ENCODE data around the gene EBF4.
A peak's percentile ranks its signal among the peaks of the same experiment; 100 is the strongest.
"Not testable (repeated sequence)": the region's sequence is repeated elsewhere in the genome, so short reads cannot be mapped to it uniquely, and the experiment has no call there.

Gene EBF4

GRCh38 chr20:2673453-2673852 is 19.1 kb upstream of the EBF4 start:
- no peak for DNase-seq (ENCODE audit: low spot score)

DNA sequence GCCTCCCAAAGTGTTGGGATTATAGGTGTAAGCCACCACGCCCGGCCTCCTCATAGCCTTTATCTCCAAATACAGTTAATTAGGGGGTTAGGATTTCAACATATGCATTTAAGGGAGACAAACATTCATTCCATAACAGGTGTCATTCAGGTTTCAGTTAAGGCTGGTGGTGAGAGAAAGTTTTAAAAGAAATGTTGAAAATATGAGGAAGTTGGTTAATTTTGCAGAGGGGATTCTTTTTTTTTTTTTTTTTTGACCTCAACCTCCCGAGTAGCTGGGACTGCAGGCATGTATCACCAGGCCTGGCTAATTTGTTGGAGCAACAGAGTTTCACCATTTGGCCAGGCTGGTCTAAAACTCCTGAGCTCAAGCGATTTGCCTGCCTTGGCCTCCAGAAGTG is 12.5 kb upstream of the EBF4 start:
- DNase-seq (ENCODE audit: low spot score): no peak

DNA sequence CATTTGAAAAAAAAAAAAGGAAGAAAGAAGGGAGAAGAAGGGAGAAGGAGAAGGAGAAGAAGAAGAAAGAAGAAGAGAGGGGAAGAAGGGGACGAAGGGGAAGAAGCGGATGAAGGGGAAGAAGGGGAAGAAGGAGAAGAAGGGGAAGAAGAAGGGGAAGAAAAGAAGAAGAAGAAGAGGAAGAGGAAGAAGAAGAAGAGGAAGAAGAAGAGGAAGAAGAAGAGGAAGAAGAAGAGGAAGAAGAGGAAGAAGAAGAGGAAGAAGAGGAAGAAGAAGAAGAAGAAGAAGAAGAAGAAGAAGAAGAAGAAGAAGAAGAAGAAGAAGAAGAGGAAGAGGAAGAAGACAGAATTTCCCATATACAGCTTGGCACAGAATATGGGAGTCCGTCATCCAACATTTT is 10.5 kb upstream of the EBF4 start:
- DNase-seq (ENCODE audit: low spot score): not testable (repeated sequence)

DNA sequence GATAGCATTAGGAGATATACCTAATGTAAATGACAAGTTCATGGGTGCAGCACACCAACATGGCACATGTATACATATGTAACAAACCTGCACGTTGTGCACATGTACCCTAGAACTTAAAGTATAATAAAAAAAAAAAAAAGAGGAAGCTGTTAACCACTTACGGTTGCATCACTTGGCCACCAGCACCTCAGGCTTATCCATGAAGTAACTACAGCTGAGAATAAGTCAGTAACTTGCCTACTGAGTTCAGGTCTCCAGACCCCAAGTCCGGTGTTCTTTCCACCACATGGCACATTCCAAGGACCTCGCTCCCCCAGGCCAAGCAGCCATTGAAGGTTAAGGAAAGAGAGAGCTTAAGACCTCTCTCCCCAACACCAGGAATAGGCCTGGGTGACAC is 7.8 kb upstream of the EBF4 start:
- not testable (repeated sequence) for DNase-seq (ENCODE audit: low spot score)

- no peak for DNase-seq (ENCODE audit: low spot score)
Observed at GRCh38 chr20:2687514-2687913, 5.1 kb upstream of the EBF4 start.

DNA sequence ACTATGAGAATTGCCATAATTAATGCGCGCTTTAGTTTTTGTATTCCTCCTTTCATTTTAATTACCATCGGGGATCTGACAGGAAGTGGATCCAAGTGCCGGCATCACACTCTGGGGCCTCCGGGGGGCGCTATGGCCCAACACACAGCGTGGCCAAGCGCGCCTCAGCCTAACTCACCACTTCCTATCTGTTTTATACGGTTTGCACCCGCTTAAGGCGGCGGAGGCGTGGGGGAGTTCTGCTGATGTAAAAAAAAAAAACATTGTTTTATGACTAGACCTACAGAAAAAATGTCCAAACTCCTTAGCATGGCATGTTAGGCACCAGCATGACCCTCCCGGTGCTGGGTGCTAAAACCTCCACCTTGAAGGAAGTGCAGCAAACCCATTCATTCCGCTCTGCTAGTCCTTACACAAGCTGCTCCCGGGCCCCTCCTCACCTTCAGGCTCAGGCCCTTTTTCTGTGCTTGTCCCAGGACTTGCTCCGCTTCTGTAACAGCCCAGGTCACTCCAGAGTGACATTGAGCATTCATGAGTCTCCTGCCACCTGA is 4.5 kb upstream of the EBF4 start:
- peak; percentile 46 for DNase-seq (ENCODE audit: low spot score)

GRCh38 chr20:2690213-2690612 is 2.4 kb upstream of the EBF4 start:
- DNase-seq (ENCODE audit: low spot score): no peak

DNA sequence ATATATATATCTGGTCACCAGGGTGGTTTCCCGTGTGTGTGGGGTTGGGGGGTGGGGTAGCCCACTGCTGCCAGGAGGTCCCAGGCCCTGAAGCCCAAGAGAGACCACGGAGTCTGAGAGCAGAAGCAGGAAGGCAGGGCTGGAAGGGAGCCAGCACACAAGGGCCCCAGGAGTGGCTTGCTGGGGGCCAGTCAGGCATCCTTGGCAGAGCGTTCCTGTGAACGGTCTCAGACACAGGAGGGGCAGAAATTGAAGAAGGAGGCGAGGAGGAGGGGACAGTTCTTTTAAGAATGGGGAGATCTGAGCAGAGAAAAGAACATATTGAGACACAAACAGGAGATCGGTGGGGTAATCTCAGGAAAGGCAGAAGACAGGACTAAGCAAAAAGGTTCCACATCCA is 1.9 kb upstream of the EBF4 start:
- DNase-seq (ENCODE audit: low spot score): no peak

GRCh38 chr20:2691127-2691526 is 1.5 kb upstream of the EBF4 start:
- DNase-seq (ENCODE audit: low spot score): no peak

DNA sequence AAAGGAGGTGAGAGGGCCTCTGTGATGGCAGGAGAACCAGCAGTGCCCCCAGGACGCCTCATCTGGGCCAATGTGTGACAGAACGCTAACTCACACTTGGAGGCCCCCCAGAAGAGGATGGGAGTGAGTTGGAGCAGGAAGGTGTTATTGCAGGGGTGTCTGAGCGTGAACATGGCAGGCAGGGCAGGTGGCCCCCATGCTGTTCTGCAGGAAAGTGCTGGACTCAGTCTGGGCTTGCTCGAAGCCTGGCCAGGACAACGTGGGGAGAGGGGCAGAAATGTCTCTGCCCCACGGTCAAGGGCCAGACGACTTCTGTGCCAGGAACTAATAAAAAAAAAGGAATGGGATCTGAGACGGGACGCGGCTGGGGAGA is 931 bp upstream of the EBF4 start:
- DNase-seq (ENCODE audit: low spot score): no peak

- no peak for DNase-seq (ENCODE audit: low spot score)
Observed at GRCh38 chr20:2692886-2693285, 306 bp downstream of the EBF4 start.

GRCh38 chr20:2693286-2694007 is 867 bp downstream of the EBF4 start:
- DNase-seq (ENCODE audit: low spot score): no peak

DNA sequence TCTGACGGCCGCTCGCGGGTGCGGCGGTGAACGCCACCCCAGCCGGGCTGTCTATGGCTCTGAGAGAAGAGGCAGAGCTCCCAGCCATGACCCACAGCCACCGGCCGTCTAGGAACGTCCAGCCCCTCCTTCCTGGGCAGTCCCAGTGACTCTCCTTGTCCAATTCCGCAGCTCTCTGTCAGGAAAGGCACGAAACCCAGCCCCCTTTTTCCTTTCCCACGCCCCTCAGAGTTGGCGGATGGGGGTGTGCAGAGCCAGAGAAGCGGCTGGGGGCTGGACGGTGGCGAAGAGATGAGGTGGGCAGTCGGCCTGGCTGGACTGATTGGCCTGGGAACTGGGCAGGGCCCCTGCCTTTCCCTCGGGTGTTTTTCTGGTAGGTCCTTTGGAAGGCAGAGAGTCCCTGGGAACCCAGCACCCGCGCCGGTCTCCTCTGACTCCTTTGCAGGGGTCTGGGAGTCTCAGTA is 1.5 kb downstream of the EBF4 start:
- DNase-seq (ENCODE audit: low spot score): no peak

DNA sequence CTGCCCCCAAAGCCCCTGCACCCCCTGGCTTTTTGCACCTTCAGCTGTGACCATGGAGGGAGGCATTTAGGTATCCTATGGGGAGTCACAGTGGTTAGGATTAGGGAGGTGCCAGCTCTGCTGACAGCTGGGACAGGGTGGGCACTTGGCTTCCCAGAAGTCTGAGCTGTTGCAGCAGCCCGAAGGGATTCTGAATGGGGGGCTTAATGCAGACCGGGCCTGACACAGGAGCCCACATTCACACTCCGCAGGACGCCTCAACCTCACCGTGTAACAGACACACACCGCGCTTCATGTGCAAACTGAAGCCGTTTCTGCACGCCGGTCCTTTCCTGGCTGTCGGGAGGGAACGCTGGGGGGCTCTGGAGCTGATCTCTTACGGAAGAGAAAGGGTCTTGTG is 1.9 kb downstream of the EBF4 start:
- no peak for DNase-seq (ENCODE audit: low spot score)

DNA sequence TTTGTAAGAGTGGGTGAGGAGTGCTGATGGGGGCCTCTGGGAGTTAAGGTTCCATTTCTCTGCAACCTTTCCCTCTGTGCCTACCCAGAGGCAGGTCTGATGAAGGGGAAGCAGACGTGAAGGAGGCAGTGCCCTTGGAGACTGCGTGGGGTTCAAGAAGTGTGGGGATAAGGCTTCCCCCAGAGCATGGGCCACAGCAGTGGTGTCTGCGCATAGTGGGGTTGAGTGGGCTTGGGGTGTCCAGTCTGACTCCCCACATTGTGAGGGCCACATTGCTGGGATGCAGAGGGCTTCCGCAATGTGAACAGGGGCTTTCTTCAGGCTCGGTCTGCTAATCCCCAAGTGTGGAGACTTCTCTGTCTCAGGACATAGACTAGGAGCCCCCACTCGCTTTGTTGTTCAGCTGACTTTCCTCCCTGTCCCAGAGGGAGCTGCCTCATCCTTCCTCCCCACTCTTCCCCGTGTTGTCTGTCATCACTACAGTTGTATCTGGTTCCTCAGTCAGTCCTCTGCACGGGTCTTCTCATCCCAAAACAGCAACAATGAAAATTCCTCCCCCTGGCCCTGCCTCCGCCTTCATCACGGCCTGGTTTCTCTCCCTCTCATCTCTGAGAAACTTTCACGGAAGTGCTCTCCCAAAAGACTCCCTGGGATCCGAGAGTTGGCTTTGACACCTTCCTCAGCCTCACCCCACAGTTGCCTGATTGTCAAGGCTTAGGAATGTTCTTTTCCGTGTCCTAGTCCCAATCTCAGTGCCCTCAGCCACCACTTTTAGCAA is 2.8 kb downstream of the EBF4 start:
- no peak for DNase-seq (ENCODE audit: low spot score)

DNA sequence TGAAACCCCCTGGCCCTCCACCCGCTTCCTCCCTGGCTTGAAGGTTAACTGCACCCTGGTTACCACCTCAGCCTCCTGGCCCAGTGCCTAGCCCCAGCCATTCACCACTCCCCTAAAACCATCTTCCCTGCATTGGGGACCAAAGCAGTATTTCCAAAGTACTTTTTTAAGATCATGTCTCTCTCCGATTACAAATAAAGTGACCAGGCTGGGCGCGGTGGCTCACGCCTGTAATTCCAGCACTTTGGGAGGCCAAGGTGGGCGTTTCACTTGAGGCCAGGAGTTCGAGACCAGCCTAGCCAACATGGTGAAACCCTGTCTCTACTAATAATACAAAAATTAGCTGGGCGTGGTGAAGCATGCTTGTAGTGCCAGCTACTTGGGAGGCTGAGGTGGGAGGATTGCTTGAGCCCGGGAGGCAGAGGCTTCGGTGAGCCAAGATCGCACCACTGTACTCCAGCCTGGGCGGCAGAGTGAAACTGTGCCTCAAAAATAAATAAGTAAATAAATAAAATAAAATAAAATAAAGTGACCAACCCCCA is 3.5 kb downstream of the EBF4 start:
- DNase-seq (ENCODE audit: low spot score): not testable (repeated sequence)

DNA sequence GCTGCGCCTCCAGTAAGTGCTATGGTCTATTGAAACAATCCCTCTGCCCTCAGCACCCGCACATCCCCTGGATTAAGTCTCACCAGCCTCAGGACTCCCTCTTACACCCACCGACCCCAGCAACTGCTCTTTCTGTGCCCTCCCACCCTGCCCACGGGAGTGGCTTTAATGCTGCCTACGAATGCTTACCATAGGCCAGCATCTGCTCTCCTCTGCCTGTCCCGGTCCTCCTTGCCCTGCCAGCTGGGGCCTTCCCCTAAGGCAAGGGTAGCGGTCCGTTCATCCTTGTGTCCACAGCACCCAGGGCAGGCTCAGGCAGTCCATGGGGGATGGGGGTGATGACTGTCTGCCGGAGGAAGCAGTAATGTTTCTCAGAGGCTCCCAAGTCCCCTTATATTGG is 4.1 kb downstream of the EBF4 start:
- no peak for DNase-seq (ENCODE audit: low spot score)

- DNase-seq (ENCODE audit: low spot score): no peak
Observed at GRCh38 chr20:2697768-2698167, 5.2 kb downstream of the EBF4 start.

DNA sequence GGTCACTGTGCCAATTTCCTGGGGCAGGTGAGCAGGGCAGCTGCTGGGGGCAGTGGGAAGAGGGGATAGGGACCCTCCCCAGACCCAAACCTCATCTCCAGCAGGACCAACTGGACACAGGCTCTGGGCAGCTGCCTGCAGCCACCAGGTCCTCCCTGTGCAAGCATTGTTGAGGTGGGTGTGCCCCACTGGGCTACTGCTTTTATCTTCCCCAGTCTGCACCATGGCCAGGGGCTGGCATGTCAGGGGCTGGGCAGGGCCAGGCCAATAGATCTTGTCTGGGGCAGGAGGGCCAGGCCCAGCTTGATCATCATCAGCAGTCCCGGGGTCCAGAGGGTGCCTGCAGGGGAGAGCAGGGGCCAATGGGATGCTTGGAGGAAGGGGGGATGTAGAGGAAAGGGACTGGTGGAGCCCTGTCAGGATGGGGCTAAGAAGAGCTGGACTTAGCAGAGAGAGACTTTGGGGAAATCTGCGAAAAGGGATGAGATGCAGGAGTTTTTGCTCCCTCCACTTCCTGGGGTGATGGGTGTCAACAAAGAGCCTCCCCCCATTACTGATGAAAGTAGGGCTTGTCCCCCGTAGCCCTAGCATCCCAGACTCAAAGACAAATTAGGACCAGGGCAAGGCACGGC is 5.7 kb downstream of the EBF4 start:
- no peak for DNase-seq (ENCODE audit: low spot score)

DNA sequence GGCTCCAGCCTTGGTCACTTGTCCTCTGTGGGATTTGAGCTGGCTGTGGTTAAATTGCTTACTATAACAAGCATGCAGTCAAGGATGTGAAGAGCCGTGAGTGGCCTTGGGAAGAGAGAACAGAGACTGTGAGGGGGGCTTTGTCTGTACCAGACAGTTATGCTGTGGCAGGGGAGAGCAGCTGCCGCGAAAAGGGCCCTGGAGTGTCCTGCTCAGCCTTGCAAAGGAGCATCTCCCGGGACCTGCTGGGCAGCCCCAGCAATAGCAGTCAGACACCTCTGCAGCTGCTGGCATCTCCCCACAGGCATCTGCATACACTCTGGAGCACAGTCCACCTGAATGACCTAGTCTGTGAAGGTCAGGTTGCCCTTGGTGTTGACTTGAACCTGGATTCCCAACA is 6.3 kb downstream of the EBF4 start:
- DNase-seq (ENCODE audit: low spot score): no peak

DNA sequence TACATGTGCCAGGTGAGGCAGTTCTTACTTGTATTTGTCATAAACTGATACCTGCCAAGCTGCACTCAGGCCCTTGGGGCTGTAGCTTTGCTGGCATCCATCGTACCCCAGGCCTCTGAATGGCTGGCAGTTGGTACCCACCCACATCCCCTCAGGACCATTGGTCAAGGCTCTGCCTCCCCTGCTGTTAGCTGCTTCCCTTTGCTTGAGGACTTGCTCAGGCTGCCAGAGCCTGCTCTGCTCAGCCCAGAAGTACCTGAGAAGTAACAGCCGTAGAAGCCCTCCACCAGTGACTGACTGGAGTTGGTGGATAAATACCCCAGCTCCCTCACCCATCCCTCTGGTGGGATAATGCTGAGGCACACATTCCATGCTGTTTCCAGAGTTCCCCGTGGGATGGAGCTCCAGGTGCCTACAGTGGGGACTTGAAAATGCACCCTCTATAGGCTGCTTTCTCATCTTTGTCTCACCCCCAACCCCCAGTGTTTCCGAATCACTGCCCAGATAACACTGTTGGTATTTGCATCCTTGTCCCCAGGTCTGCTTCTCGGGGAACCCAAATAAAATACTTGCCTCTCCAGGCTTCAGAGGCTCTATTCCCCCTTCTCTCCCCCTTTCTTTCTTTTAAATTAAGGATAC is 7.3 kb downstream of the EBF4 start:
- no peak for DNase-seq (ENCODE audit: low spot score)
